Right lobe of liver (tissue), 4 donors: Measurements from ENCODE around the gene ADGRF5.

ENCODE experiments used
- POLR2A ChIP-seq: fragments of 450-650 bp; IDR thresholded peaks from one replicate; pipeline ENCODE4 v1.6.1; 2017; ENCODE audit warnings: antibody characterized with exemption, mild to moderate bottlenecking
- TF ChIP-seq, protein P1 (sequence below), 4 donors: fragments of 200-600 bp in 3 of 4; fragments of 450-650 bp in 1 of 4; IDR thresholded peaks; one replicate each; pipeline versions ENCODE4 v1.5.1 to v1.8.0; 2016 to 2022; ENCODE audit warnings: antibody characterized with exemption in 4 of 4, mild to moderate bottlenecking in 2 of 4
- donor health status: DM: no; HTN: no; CAD: no.
- donor health status: DM: no; HTN: no; CAD: no.
- donor health status: DM: no; HTN: yes; CAD: no.

DNA sequence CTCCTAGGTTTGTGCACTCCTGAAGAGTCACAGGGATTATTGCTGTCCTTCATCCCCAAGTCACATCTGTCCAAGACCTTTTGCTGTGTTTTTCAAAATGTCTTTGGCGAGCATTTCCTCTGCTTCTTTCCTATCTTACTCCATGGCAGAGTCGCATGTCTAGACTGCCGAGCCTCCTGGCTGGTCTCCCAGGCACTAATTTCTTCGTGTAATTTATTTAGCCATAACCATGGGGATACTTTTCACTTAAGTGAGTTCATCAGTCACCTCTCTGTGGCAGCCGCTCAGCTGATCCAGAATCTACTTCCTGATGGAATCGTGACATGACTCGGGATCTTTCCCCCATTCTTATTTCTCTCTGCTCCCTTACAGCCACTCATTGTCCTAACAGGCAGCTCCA is 25.8 kb downstream of the ADGRF5 start:
- no peak for TF ChIP-seq POLR2A
- TF ChIP-seq, protein P1, sequence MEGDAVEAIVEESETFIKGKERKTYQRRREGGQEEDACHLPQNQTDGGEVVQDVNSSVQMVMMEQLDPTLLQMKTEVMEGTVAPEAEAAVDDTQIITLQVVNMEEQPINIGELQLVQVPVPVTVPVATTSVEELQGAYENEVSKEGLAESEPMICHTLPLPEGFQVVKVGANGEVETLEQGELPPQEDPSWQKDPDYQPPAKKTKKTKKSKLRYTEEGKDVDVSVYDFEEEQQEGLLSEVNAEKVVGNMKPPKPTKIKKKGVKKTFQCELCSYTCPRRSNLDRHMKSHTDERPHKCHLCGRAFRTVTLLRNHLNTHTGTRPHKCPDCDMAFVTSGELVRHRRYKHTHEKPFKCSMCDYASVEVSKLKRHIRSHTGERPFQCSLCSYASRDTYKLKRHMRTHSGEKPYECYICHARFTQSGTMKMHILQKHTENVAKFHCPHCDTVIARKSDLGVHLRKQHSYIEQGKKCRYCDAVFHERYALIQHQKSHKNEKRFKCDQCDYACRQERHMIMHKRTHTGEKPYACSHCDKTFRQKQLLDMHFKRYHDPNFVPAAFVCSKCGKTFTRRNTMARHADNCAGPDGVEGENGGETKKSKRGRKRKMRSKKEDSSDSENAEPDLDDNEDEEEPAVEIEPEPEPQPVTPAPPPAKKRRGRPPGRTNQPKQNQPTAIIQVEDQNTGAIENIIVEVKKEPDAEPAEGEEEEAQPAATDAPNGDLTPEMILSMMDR (IDR thresholded peaks at IDR 0.05): no peak
